GM12878 (cell line): Measurements from ENCODE around the gene C1QC. TPM values are rescaled to one million over a fixed set of nuclear protein-coding genes. Genes with fewer than 3 reads are reported as not detected.

Experiments
- ATAC-seq: fragments of 200-7000 bp; cut with Tn5 transposase; 3 replicates; pipeline ENCODE4 v1.9.1; 2020; ENCODE audit warnings: mild to moderate bottlenecking, moderate library complexity
- BruUV-seq: library from RNA; stranded (reverse); fragments of 400-500 nt; replicated peaks from 2 replicates; lab custom pipeline; 2021; lab: Mats Ljungman, UMichigan
- CTCF ChIA-PET: fragments of 300-600 bp; sonication (Branson Sonifier 250); formaldehyde crosslinking; extraction: SDS; loops from one replicate; lab custom pipeline; 2021; ENCODE audit warnings: inconsistent platforms; lab: Yijun Ruan, JAX
- POLR2A ChIA-PET: fragments of 350-600 bp; formaldehyde crosslinking; extraction: SDS; loops from one replicate; lab custom pipeline; 2021; ENCODE audit warnings: inconsistent platforms; lab: Charles Lee
- RAD21 ChIA-PET: fragments of 300-600 bp; sonication (Branson Sonifier 250); formaldehyde crosslinking; loops from one replicate; lab custom pipeline; 2023; ENCODE audit warnings: antibody characterized with exemption; ENCODE audit not compliant: unreplicated experiment; lab: Charles Lee
- SMC1A ChIA-PET: fragments of 300-600 bp; sonication (Branson Sonifier 250); formaldehyde crosslinking; loops from one replicate; lab custom pipeline; 2023; ENCODE audit not compliant: unreplicated experiment, uncharacterized antibody; lab: Charles Lee
- DNase-seq: peaks from one replicate; pipeline ENCODE4 v3.0.0-alpha.2; 2011; ENCODE audit warnings: low read depth, low spot score
- FAIRE-seq: peaks from 3 replicates; lab custom pipeline; 2011; peaks lifted over from hg19 to GRCh38; lab: Jason Lieb, UNC
- H2AFZ ChIP-seq: 2 replicates; pipeline ENCODE4 v1.6.0; 2011; ENCODE audit warnings: low read depth, low read length, control low read depth; ENCODE audit not compliant: control insufficient read depth
- H3K27ac ChIP-seq: 2 replicates; pipeline ENCODE4 v1.5.1; 2011; ENCODE audit warnings: control low read depth; ENCODE audit not compliant: control insufficient read depth, insufficient read depth
- H3K27me3 ChIP-seq, 2 experiments: replicated peaks in 1 of 2; 2 replicates each; pipeline versions ENCODE4 v1.6.0 to v1.6.1; 2011; ENCODE audit warnings: low read length in 1 of 2; ENCODE audit not compliant: control insufficient read depth in 2 of 2, insufficient read depth in 2 of 2
- H3K36me3 ChIP-seq, 2 experiments: 2 replicates each; pipeline ENCODE4 v1.5.1; 2011; ENCODE audit warnings: low read length in 1 of 2; ENCODE audit not compliant: control insufficient read depth in 2 of 2, insufficient read depth in 2 of 2
- H3K4me1 ChIP-seq: 2 replicates; pipeline ENCODE4 v1.6.1; 2011; ENCODE audit warnings: mild to moderate bottlenecking, low read length, moderate library complexity, mixed read lengths; ENCODE audit not compliant: control insufficient read depth, insufficient read depth
- H3K4me2 ChIP-seq: 2 replicates; pipeline ENCODE4 v1.6.0; 2011; ENCODE audit warnings: control low read depth; ENCODE audit not compliant: control insufficient read depth, insufficient read depth
- H3K4me3 ChIP-seq: fragments of 200-600 bp; sonication (generic); 2 replicates; pipeline ENCODE4 v1.5.1; 2016
- H3K79me2 ChIP-seq: 2 replicates; pipeline ENCODE4 v1.6.0; 2011; ENCODE audit warnings: low read length; ENCODE audit not compliant: control insufficient read depth, insufficient read depth
- H3K9ac ChIP-seq: 2 replicates; pipeline ENCODE4 v1.8.0; 2011; ENCODE audit warnings: low read length, control low read depth, mixed read lengths; ENCODE audit not compliant: control insufficient read depth, insufficient read depth
- H3K9me3 ChIP-seq: replicated peaks from 3 replicates; pipeline ENCODE4 v1.5.1; 2011; ENCODE audit warnings: mild to moderate bottlenecking, low read length; ENCODE audit not compliant: control insufficient read depth, insufficient read depth
- H4K20me1 ChIP-seq: 2 replicates; pipeline ENCODE4 v1.6.0; 2011; ENCODE audit not compliant: control insufficient read depth, insufficient read depth
- BCL3 ChIP-seq: IDR thresholded peaks from 2 replicates; pipeline ENCODE4 v1.6.1; 2011; ENCODE audit warnings: borderline replicate concordance, low read depth, mild to moderate bottlenecking, moderate library complexity, low read length; ENCODE audit not compliant: insufficient read depth, poor library complexity, severe bottlenecking
- CBX3 ChIP-seq: fragments of 200-600 bp; sonication (generic); IDR thresholded peaks from 2 replicates; pipeline ENCODE4 v1.6.1; 2016; ENCODE audit warnings: low read depth, borderline replicate concordance
- HCFC1 ChIP-seq: fragments of 150-350 bp; IDR thresholded peaks from 2 replicates; pipeline ENCODE4 v1.6.1; 2014; ENCODE audit warnings: low read length
- HDAC6 ChIP-seq: fragments of 200-600 bp; sonication (generic); IDR thresholded peaks from one replicate; pipeline ENCODE4 v1.8.0; 2017; ENCODE audit warnings: antibody characterized with exemption; ENCODE audit not compliant: unreplicated experiment
- LARP7 ChIP-seq: fragments of 450-650 bp; IDR thresholded peaks from 2 replicates; pipeline ENCODE4 v1.6.1; 2017; ENCODE audit warnings: mild to moderate bottlenecking
- MLLT1 ChIP-seq: fragments of 450-650 bp; IDR thresholded peaks from 2 replicates; pipeline ENCODE4 v1.6.1; 2016; ENCODE audit warnings: mild to moderate bottlenecking
- MTA3 ChIP-seq: IDR thresholded peaks from 2 replicates; pipeline ENCODE4 v1.6.1; 2012; ENCODE audit warnings: low read length, inconsistent platforms, borderline replicate concordance
- NFYB ChIP-seq: IDR thresholded peaks from 2 replicates; pipeline ENCODE4 v1.6.1; 2011; ENCODE audit warnings: low read depth, mild to moderate bottlenecking, low read length, improper control_type of control experiment, moderate library complexity; ENCODE audit not compliant: insufficient read depth
- PML ChIP-seq: IDR thresholded peaks from 2 replicates; pipeline ENCODE4 v1.6.1; 2012; ENCODE audit warnings: low read length, inconsistent platforms
- RAD51 ChIP-seq: fragments of 450-650 bp; IDR thresholded peaks from 2 replicates; pipeline ENCODE4 v1.6.1; 2016; ENCODE audit warnings: moderate library complexity, mild to moderate bottlenecking, inconsistent platforms
- RCOR1 ChIP-seq: conservative IDR thresholded peaks from 2 replicates; pipeline ENCODE4 v1.6.1; 2012; ENCODE audit warnings: low read depth, low read length, improper control_type of control experiment
- SREBF2 ChIP-seq: IDR thresholded peaks from 2 replicates; pipeline ENCODE4 v1.6.1; 2012; ENCODE audit warnings: mild to moderate bottlenecking, low read length
- TBL1XR1 ChIP-seq: IDR thresholded peaks from 2 replicates; pipeline ENCODE4 v1.6.1; 2012; ENCODE audit warnings: low read depth, low read length, improper control_type of control experiment
- ZNF207 ChIP-seq: fragments of 450-650 bp; IDR thresholded peaks from 2 replicates; pipeline ENCODE4 v1.6.1; 2014; ENCODE audit warnings: antibody characterized with exemption, mild to moderate bottlenecking, borderline replicate concordance
- WGBS: methylation state at CpG from one replicate; pipeline ENCODE4 v1.1.6; 2016; ENCODE audit warnings: low lambda C conversion rate; ENCODE audit not compliant: insufficient replicate concordance, insufficient coverage; ENCODE audit errors: missing lambda C conversion rate; 5-methylcytosine and 5-hydroxymethylcytosine counted together
- in situ Hi-C: fragments of 300-500 bp; cut with MboI; formaldehyde crosslinking; loops from 9 replicates; pipeline ENCODE4 v1.14.3; 2018; ENCODE audit warnings: mixed read lengths
- intact Hi-C: fragments of 100-400 bp; cut with micrococcal nuclease; formaldehyde crosslinking; loops from one replicate; pipeline ENCODE4 v1.14.2; 2022; ENCODE audit not compliant: unreplicated experiment
- polyA plus RNA-seq, 11 experiments: library from polyadenylated mRNA; depleted of rRNA in 4 of 11; unstranded in 6 of 11; stranded (reverse) in 5 of 11; fragments of >200 nt; fragmentation: Nextera tagmentation in 4 of 11; fragmentation: Illumina TruSeq in 1 of 11; extraction: Ambion mirVana in 4 of 11; extraction: Trizol in 1 of 11; gene quantifications; 1 replicate in 1 of 11; 2 replicates in 10 of 11; pipeline versions ENCODE4 v1.2.1 to v1.2.3, GENCODE V29; 2011 to 2016; ENCODE audit warnings: inconsistent platforms in 2 of 11, missing spikeins in 2 of 11, low read depth in 1 of 11
- total RNA-seq, 4 experiments: library from RNA; depleted of rRNA in 3 of 4; stranded (reverse); fragments of >200 nt in 3 of 4; fragmentation: Illumina TruSeq in 1 of 4; extraction: Trizol in 1 of 4; gene quantifications; 2 replicates each; pipeline versions ENCODE4 v1.2.1 to v1.2.3, GENCODE V29; 2013 to 2021
- TF ChIP-seq, protein P1 (sequence below): IDR thresholded peaks from 2 replicates; pipeline ENCODE4 v1.6.1; 2011; ENCODE audit warnings: borderline replicate concordance, low read depth, mild to moderate bottlenecking, moderate library complexity, mixed read lengths, low read length; ENCODE audit not compliant: insufficient read depth; ENCODE audit errors: extremely low read length

The C1QC gene
- total and polyA plus RNA-seq, 10 of the 15 experiments (the other 5 are each of a cell fraction or from before 2014, with no cell fraction given), result 0.74 TPM; not detected in 9

- SMC1A ChIA-PET, result interaction anchor here (4.4 kb wide), 1 partner anchor 220 kb away, joined by 14 read pairs; no protein-coding TSS in a partner anchor
Observed at GRCh38 chr1:22641247-22641646, 2.2 kb upstream of the C1QC start.

More at GRCh38 chr1:22641247-22641646, 2.2 kb upstream of the C1QC start:
- Histone ChIP-seq H3K4me1 (no peaks in the 10 kb centered on the region), H3K9me3 (no peaks in the 10 kb centered on the region; the same call in 2 of the 3 replicates), H4K20me1 (no peaks in the 10 kb centered on the region), H3K36me3 (no peaks in the 10 kb centered on the region), H3K4me2 (no peak overlapping the region), H3K27me3 (no peaks in the 10 kb centered on the region; a peak in 1 of 4 replicates), H3K79me2 (no peaks in the 10 kb centered on the region), H3K4me3 (no peak overlapping the region), H2AFZ (no peak overlapping the region), H3K9ac (no peak overlapping the region), H3K27ac (no peak overlapping the region)
- 32% methylated on average over 8 of the region's 8 CpGs for WGBS
- ATAC-seq (no peak), DNase-seq (no peak), FAIRE-seq (no peak)
- intact Hi-C loops (loop anchor here (5.0 kb wide), 1 partner anchor 509 kb away; no protein-coding TSS in a partner anchor), in situ Hi-C loops (no loop called here)
- no TSS peak for BruUV-seq
- RAD21 ChIA-PET, result interaction anchor here (0.9 to 1.4 kb wide), 3 partner anchors 219 to 222 kb away, joined by 3 to 4 read pairs (median 3); no protein-coding TSS in a partner anchor
- CTCF ChIA-PET, result interaction anchor here (0.6 to 5.5 kb wide), 5 partner anchors 14 to 882 kb away, joined by 3 to 77 read pairs (median 4); no protein-coding TSS in a partner anchor
- POLR2A ChIA-PET, result no interaction called here
- TF ChIP-seq RAD51 (no peak), SREBF2 (no peak), BCL3 (no peak), ZNF207 (no peak), MTA3 (no peak), HDAC6 (no peak), MLLT1 (no peak), NFYB (no peak), RCOR1 (no peak), LARP7 (no peak), TBL1XR1 (no peak), HCFC1 (no peak), CBX3 (no peak), PML (no peak)
- TF ChIP-seq, protein P1, sequence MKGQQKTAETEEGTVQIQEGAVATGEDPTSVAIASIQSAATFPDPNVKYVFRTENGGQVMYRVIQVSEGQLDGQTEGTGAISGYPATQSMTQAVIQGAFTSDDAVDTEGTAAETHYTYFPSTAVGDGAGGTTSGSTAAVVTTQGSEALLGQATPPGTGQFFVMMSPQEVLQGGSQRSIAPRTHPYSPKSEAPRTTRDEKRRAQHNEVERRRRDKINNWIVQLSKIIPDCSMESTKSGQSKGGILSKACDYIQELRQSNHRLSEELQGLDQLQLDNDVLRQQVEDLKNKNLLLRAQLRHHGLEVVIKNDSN, result no peak
